HG02981 (cell line): Measurements from ENCODE around the gene CKLF.

Experiments
- ATAC-seq: cut with Tn5 transposase; IDR thresholded peaks from one replicate; pipeline ENCODE4 v1.9.1; 2021; ENCODE audit warnings: mild to moderate bottlenecking, moderate library complexity; ENCODE audit not compliant: unreplicated experiment

CKLF gene

GRCh38 chr16:66542396-66542795 is 10.0 kb upstream of the CKLF start:
- no peak for ATAC-seq

GRCh38 chr16:66543541-66543940 is 8.8 kb upstream of the CKLF start:
- no peak for ATAC-seq

GRCh38 chr16:66544016-66544757 is 8.2 kb upstream of the CKLF start:
- ATAC-seq: no peak

- ATAC-seq: no peak
Observed at GRCh38 chr16:66547101-66547989, 5.0 kb upstream of the CKLF start.

GRCh38 chr16:66548068-66548467 is 4.3 kb upstream of the CKLF start:
- ATAC-seq: no peak

- no peak for ATAC-seq
Observed at GRCh38 chr16:66548868-66549267, 3.5 kb upstream of the CKLF start.

- ATAC-seq: no peak
Observed at GRCh38 chr16:66549284-66550131, 2.9 kb upstream of the CKLF start, which contains the start of gene TK2. TK2 (minus strand) TSS chr16:66550122; CDS start chr16:66550061, 61 bp downstream.

GRCh38 chr16:66551348-66551759 is 1.0 kb upstream of the CKLF start:
- ATAC-seq: no peak

- peak; percentile 3 for ATAC-seq
Observed at GRCh38 chr16:66551788-66552285, 539 bp upstream of the CKLF start.

- no peak for ATAC-seq
Observed at GRCh38 chr16:66553223-66553622, 847 bp downstream of the CKLF start.

- no peak for ATAC-seq
Observed at GRCh38 chr16:66554021-66554420, 1.6 kb downstream of the CKLF start.

GRCh38 chr16:66554495-66554894 is 2.1 kb downstream of the CKLF start:
- ATAC-seq: no peak

GRCh38 chr16:66560107-66560506 is 7.7 kb downstream of the CKLF start:
- ATAC-seq: no peak

GRCh38 chr16:66561381-66562080 is 9.2 kb downstream of the CKLF start:
- ATAC-seq: no peak

GRCh38 chr16:66562409-66562808 is 10.0 kb downstream of the CKLF start:
- no peak for ATAC-seq

GRCh38 chr16:66562986-66563385 is 10.6 kb downstream of the CKLF start:
- ATAC-seq: no peak

- no peak for ATAC-seq
Observed at GRCh38 chr16:66563574-66564334, 11.4 kb downstream of the CKLF start.

- ATAC-seq: no peak
Observed at GRCh38 chr16:66566051-66566901, 13.9 kb downstream of the CKLF start, which contains the start of gene CMTM1. CMTM1 (plus strand) TSS chr16:66566439; CDS start chr16:66566514, 75 bp downstream.
